Esophagus squamous epithelium (tissue), 4 donors: Measurements from ENCODE around the gene COX5A.
A peak's percentile ranks its signal among the peaks of the same experiment; 100 is the strongest.

Experiments used
- POLR2A ChIP-seq, 4 donors: fragments of 450-650 bp; IDR thresholded peaks; one replicate each; pipeline ENCODE4 v1.6.1; 2017; ENCODE audit warnings: antibody characterized with exemption in 4 of 4, mild to moderate bottlenecking in 4 of 4, moderate library complexity in 3 of 4
- TF ChIP-seq, protein P1 (sequence below), 6 experiments: fragments of 450-650 bp in 4 of 6; fragments of 200-600 bp in 2 of 6; sonication (generic) in 2 of 6; IDR thresholded peaks; one replicate each; pipeline ENCODE4 v1.5.1; 2016 to 2019; ENCODE audit warnings: antibody characterized with exemption in 6 of 6, mild to moderate bottlenecking in 4 of 6, moderate library complexity in 4 of 6

DNA sequence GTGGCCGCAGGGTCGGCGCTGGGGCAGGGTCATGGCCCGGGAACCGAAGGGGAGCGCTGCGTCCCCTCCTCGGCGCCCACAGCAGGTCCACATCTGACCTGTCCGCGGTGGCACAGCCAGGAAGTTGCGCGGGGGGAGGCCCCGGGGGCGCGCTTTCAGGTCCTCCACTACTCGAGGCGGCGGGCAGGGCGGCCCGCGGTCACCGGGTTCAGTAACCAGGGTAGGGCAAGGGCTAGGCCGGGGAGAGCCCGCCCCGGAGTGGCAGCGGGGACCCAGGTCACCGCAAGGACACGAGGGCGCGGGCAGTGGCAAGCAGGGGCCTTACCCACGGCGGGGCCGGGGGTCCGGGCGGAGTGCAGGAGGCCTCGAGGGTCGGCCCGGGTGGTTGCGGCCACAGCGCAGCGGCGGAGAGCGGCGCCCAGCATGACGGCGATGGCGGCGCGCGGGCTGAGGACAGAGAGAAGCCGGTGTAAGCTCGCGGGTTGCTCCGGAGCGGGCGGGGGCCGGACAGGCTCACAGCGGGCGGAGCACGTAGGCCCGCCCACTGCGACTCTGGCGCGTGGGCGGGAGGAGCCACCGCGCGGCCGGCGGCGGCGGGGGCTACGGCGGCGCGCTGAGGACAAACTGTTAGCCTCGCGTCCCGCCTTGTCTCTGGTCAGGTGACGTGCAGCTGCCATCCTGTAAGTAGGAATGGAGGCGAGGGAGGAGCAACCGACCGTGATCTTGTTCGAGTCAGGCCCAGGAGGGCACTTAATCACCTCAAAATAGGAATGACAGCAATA lies at the start of gene COX5A:
- TF ChIP-seq POLR2A (IDR thresholded peaks at IDR 0.05): peak in 2 of 4 donors; percentile 78 to 85
- TF ChIP-seq, protein P1, sequence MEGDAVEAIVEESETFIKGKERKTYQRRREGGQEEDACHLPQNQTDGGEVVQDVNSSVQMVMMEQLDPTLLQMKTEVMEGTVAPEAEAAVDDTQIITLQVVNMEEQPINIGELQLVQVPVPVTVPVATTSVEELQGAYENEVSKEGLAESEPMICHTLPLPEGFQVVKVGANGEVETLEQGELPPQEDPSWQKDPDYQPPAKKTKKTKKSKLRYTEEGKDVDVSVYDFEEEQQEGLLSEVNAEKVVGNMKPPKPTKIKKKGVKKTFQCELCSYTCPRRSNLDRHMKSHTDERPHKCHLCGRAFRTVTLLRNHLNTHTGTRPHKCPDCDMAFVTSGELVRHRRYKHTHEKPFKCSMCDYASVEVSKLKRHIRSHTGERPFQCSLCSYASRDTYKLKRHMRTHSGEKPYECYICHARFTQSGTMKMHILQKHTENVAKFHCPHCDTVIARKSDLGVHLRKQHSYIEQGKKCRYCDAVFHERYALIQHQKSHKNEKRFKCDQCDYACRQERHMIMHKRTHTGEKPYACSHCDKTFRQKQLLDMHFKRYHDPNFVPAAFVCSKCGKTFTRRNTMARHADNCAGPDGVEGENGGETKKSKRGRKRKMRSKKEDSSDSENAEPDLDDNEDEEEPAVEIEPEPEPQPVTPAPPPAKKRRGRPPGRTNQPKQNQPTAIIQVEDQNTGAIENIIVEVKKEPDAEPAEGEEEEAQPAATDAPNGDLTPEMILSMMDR (IDR thresholded peaks at IDR 0.05): peak in 1 of 6 experiments; percentile 51
